H54 (cell line): ENCODE data around the gene HIVEP3.

ENCODE experiments used
- DNase-seq: peaks from one replicate; pipeline ENCODE4 v3.0.0; 2011; ENCODE audit warnings: low spot score, mixed read lengths; ENCODE audit not compliant: insufficient read length
- FAIRE-seq: peaks from 3 replicates; lab custom pipeline; 2011; peaks lifted over from hg19 to GRCh38; lab: Jason Lieb, UNC
- POLR2A ChIP-seq: IDR thresholded peaks from 2 replicates; pipeline ENCODE4 v1.6.1; 2011; ENCODE audit warnings: low read depth, mild to moderate bottlenecking, low read length

The HIVEP3 gene

GRCh38 chr1:41734201-41734970 is 184.3 kb downstream of the HIVEP3 start:
- DNase-seq (no peak), FAIRE-seq (no peak)
- TF ChIP-seq POLR2A = no peak

GRCh38 chr1:41733725-41734124 is 185.0 kb downstream of the HIVEP3 start:
- no peak for FAIRE-seq
- TF ChIP-seq POLR2A = no peak
- DNase-seq = no peak

- DNase-seq (no peak), FAIRE-seq (no peak)
- TF ChIP-seq POLR2A = no peak
These were observed 185.7 kb downstream of the HIVEP3 start for GRCh38 chr1:41733021-41733420.

- no peak for FAIRE-seq
- TF ChIP-seq POLR2A = no peak
- DNase-seq = no peak
These were observed 187.1 kb downstream of the HIVEP3 start for GRCh38 chr1:41731516-41732030.

- FAIRE-seq = no peak
- no peak for TF ChIP-seq POLR2A
- no peak for DNase-seq
These were observed 187.9 kb downstream of the HIVEP3 start for GRCh38 chr1:41730806-41731205.

GRCh38 chr1:41728403-41729202 is 190.1 kb downstream of the HIVEP3 start:
- no peak for FAIRE-seq
- DNase-seq = no peak
- TF ChIP-seq POLR2A = no peak

GRCh38 chr1:41727749-41728115 is 191.0 kb downstream of the HIVEP3 start:
- FAIRE-seq = no peak
- no peak for TF ChIP-seq POLR2A
- DNase-seq = no peak

- no peak for DNase-seq
- no peak for TF ChIP-seq POLR2A
- FAIRE-seq = no peak
These were observed 191.6 kb downstream of the HIVEP3 start for GRCh38 chr1:41726899-41727748.

GRCh38 chr1:41726292-41726691 is 192.4 kb downstream of the HIVEP3 start:
- no peak for FAIRE-seq
- TF ChIP-seq POLR2A = no peak

GRCh38 chr1:41724926-41725325 is 193.8 kb downstream of the HIVEP3 start:
- TF ChIP-seq POLR2A = no peak
- DNase-seq = no peak
- FAIRE-seq = no peak

More at GRCh38 chr1:41726292-41726691, 192.4 kb downstream of the HIVEP3 start:
- DNase-seq = no peak

- no peak for DNase-seq
- no peak for TF ChIP-seq POLR2A
- no peak for FAIRE-seq
These were observed 194.5 kb downstream of the HIVEP3 start for GRCh38 chr1:41724248-41724647.

GRCh38 chr1:41723786-41724185 is 194.9 kb downstream of the HIVEP3 start:
- FAIRE-seq (no peak), DNase-seq (no peak)
- no peak for TF ChIP-seq POLR2A

GRCh38 chr1:41722184-41722583 is 196.5 kb downstream of the HIVEP3 start:
- TF ChIP-seq POLR2A = no peak
- DNase-seq (no peak), FAIRE-seq (no peak)
